Progenitor cell of endocrine pancreas (in vitro differentiated cells): Measurements from ENCODE around the gene HK1. TPM values are rescaled to one million over a fixed set of nuclear protein-coding genes. Genes with fewer than 3 reads are reported as not detected.

Experiments
- DNase-seq: peaks from one replicate; pipeline ENCODE4 v3.0.0; 2021; ENCODE audit warnings: low spot score; ENCODE audit not compliant: unreplicated experiment
- H3K27ac Mint-ChIP-seq: 2 replicates; pipeline ENCODE4 v1.8.0; 2021; ENCODE audit warnings: mild to moderate bottlenecking, moderate library complexity, mixed read lengths
- H3K27me3 Mint-ChIP-seq: 2 replicates; pipeline ENCODE4 v1.8.0; 2021; ENCODE audit warnings: mixed read lengths
- H3K36me3 Mint-ChIP-seq: 2 replicates; pipeline ENCODE4 v1.8.0; 2022; ENCODE audit warnings: mixed read lengths; ENCODE audit not compliant: insufficient read depth
- H3K4me1 Mint-ChIP-seq: 2 replicates; pipeline ENCODE4 v1.8.0; 2021; ENCODE audit warnings: low read depth, mixed read lengths
- H3K4me3 Mint-ChIP-seq: 2 replicates; pipeline ENCODE4 v1.8.0; 2021; ENCODE audit warnings: low read depth, mild to moderate bottlenecking, moderate library complexity, mixed read lengths
- H3K9me3 Mint-ChIP-seq: 2 replicates; pipeline ENCODE4 v1.8.0; 2021; ENCODE audit warnings: low read depth, mixed read lengths
- total RNA-seq: library from RNA; stranded (reverse); gene quantifications from 2 replicates; pipeline ENCODE4 v1.2.1, GENCODE V29; 2021
- TF ChIP-seq, protein P1 (sequence below): fragments of 200-600 bp; sonication (generic); IDR thresholded peaks from one replicate; pipeline ENCODE4 v1.5.0; 2021; ENCODE audit warnings: antibody characterized with exemption, mild to moderate bottlenecking; ENCODE audit not compliant: unreplicated experiment

HK1 gene
- total RNA-seq, 1 donor from 2014 or later: 32.5 TPM

DNA sequence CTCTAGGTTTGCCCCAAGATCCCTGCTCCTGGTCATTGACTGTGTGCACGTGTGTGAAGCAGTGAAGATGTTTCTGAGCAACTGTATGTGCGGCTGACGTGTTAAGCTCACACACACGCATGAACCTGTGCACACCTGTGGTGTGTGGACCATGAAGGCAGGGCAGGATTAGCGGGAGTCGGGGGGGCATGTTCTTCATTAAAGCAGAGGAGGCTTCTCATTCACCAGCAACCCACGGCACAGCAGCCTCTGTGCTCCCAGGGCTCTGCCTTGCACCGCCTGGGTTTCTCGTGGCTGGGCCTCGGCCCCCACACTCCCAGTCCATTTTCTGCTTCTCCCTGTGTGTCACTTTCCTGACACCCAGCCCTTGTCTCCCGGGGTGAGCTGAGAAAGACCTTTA, 139.2 kb downstream of the HK1 start:
- H3K36me3 Mint-ChIP-seq: no peaks in the 10 kb centered on the region
- TF ChIP-seq, protein P1, sequence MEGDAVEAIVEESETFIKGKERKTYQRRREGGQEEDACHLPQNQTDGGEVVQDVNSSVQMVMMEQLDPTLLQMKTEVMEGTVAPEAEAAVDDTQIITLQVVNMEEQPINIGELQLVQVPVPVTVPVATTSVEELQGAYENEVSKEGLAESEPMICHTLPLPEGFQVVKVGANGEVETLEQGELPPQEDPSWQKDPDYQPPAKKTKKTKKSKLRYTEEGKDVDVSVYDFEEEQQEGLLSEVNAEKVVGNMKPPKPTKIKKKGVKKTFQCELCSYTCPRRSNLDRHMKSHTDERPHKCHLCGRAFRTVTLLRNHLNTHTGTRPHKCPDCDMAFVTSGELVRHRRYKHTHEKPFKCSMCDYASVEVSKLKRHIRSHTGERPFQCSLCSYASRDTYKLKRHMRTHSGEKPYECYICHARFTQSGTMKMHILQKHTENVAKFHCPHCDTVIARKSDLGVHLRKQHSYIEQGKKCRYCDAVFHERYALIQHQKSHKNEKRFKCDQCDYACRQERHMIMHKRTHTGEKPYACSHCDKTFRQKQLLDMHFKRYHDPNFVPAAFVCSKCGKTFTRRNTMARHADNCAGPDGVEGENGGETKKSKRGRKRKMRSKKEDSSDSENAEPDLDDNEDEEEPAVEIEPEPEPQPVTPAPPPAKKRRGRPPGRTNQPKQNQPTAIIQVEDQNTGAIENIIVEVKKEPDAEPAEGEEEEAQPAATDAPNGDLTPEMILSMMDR: no peak
- H3K27me3 Mint-ChIP-seq: peaks cover 23% of the 10 kb centered on the region
- DNase-seq: no peak
- no peak overlapping the region for H3K4me3 Mint-ChIP-seq
- H3K4me1 Mint-ChIP-seq: peaks cover 14% of the 10 kb centered on the region
- no peak overlapping the region for H3K27ac Mint-ChIP-seq
- no peaks in the 10 kb centered on the region for H3K9me3 Mint-ChIP-seq

DNA sequence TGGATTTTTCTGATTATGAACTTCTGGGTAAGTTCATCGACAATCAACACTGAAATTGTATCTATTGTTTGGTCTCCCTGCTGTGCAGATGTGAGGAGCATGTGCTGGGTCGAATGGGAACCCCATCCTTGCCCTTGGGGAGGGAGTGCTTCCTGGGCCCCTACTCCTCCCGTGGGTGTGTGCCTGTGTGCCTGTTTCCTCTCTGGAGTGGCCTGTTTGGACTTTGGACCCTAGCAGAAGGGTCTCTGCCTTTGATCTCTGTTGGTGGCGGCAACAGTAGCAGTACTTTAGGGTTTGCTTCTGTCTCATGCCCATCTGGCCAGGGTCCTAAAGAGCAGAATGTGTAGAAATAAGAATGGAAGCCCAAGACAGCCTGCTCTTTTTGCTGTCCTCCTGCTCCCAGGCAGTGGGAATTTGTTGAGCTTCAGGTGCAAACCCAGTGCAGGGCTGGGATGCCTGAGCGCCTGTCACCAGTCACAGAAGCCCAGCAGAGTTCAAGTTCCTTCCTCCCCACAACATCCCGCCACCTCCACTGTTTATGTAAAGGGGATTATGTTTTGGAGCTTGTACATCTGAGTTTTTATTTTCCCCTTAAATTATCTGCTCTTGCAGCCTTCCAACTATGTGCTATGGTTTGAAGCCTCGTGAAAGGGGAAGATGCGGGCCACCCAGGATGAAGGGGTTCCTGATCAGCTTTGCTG, 139.9 kb downstream of the HK1 start:
- TF ChIP-seq, protein P1: no peak
- H3K36me3 Mint-ChIP-seq: no peaks in the 10 kb centered on the region
- H3K4me1 Mint-ChIP-seq: peaks cover 14% of the 10 kb centered on the region
- H3K27ac Mint-ChIP-seq: no peak overlapping the region
- no peak overlapping the region for H3K4me3 Mint-ChIP-seq
- no peak for DNase-seq
- H3K27me3 Mint-ChIP-seq: peaks cover 23% of the 10 kb centered on the region
- H3K9me3 Mint-ChIP-seq: no peaks in the 10 kb centered on the region

DNA sequence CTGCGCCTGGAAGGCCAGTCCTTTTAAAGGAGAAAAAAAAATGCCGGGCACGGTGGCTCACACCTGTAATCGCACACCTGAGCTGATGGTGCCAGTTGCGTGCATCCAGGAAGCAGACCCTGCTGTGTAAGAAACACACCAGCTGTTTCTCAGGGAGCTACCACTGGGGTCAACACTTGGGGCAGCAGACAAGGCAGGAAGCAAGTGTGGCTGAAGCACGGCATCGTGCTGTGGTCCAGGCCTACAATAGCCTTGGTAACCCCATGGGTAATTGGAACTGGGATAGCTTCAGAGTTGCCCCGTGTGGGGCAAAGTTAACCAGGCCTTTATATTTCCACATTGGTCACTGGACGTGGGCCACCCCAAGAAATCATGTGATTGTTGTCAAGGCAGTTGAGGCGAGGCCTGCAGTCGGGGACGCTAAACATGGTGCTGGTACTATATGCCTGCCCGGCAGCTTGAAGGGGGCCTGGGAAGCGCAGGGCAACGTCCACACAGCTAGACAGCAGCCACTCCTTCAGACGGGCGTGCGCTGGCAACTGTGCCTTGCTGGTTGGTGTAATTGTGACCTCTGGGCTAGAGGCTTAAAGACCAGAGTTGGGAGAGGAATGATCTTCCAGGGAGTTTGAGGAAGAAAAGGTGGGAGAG, 140.9 kb downstream of the HK1 start:
- DNase-seq: no peak

DNA sequence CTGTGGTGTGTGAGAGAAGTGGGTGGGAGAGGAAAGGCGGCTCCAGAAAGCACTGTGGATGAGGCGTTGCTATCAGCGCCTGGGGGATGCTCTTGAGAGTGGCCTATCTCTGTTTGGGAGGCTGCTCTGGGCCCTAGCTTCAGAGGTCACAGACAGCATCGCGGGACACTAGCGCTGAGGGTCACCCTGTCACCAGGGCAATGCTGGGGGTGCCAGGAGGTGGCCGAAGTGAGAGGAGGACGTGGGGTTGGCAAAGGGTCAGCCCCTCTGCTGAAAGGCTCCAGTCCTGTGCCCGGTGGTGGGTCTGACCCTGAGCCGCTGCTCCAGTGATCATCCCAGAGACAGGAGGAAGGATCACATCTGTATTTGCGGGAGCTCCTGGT, 141.4 kb downstream of the HK1 start:
- TF ChIP-seq, protein P1: no peak
- Mint-ChIP-seq H3K27ac (no peak overlapping the region), H3K4me1 (peaks cover 14% of the 10 kb centered on the region), H3K9me3 (no peaks in the 10 kb centered on the region), H3K36me3 (no peaks in the 10 kb centered on the region), H3K27me3 (peaks cover 20% of the 10 kb centered on the region), H3K4me3 (no peak overlapping the region)
- DNase-seq: no peak

More for the DNA sequence above, 140.9 kb downstream of the HK1 start:
- Mint-ChIP-seq H3K9me3 (no peaks in the 10 kb centered on the region), H3K27ac (no peak overlapping the region), H3K36me3 (no peaks in the 10 kb centered on the region), H3K27me3 (peaks cover 23% of the 10 kb centered on the region), H3K4me1 (peaks cover 14% of the 10 kb centered on the region), H3K4me3 (no peak overlapping the region)
- TF ChIP-seq, protein P1: no peak

DNA sequence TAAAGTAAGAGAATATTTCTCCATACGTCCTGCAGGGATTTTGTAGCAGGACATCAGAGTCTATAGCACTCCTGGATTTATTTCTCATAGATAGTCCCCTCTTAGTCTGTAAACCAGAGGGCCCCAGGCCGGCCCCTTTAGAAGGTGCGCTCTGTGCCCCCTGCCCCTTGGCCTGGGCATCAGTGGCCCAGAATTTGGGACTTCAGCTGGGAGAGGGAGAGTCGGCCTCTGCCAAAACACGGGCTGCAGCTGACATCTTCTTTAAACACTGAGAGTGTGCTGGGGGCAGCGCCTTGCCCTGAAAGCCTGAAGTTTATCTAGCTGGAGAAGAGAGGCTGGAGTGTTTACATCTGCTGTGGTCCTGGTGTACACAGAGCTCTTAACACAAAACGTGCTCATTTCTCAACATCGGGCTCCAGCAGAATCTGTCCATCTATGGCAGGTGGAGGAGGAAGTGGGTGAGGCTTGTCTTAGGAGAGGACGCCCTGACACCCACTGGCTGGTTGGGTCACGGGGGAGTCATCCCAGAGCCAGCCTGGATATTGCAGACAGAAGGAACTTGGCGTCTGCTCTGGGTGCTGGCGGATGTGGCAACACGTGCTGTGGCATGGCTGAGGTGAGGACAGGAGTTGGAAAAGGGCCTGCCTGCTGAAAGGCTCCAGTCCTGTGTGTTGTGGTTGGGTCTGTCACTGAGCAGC, 143.5 kb downstream of the HK1 start:
- H3K36me3 Mint-ChIP-seq: no peaks in the 10 kb centered on the region
- H3K27me3 Mint-ChIP-seq: peaks cover 20% of the 10 kb centered on the region
- no peak for DNase-seq
- TF ChIP-seq, protein P1: no peak
- peaks cover 19% of the 10 kb centered on the region for H3K4me1 Mint-ChIP-seq
- no peak overlapping the region for H3K4me3 Mint-ChIP-seq
- H3K9me3 Mint-ChIP-seq: no peaks in the 10 kb centered on the region
- no peak overlapping the region for H3K27ac Mint-ChIP-seq
